ENCODE data around the gene FKBP5.
"Not testable (repeated sequence)": the region's sequence is repeated elsewhere in the genome, so short reads cannot be mapped to it uniquely, and the experiment has no call there.

Gene FKBP5

DNA sequence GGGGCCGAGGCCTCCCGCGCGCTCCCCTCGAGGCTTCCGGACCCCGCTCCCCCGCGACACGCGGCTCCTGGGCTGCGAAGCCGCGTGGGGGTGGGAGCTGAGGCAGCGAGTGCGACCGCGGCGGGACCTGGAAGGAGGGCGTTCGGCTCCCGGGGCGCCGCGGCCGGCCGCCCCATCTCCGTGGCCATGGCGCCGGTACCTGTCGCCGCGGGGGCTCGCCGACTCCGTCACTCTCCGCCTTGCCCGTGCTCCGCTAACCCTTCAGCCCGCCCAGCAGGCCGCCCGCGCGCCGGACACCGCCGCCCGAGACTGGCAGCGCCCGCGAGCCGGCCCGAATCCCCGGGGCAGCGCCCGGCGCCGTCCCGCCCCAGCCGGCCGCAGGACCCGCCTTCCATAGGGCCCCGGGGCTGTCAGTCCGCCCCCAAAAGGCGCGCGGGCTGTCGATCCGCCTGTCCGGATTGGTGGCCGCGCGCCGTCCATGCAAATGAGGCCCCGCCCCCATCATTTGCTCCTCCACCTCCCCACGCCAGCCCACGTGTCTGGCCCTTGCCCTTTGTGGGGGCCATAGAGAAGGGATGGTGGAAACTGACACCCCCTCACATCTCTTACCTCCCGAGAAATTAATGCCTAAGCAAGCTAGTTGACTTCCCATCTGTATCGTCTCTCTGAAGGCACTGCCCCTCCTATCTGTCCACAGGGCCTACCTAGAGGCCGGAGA lies at the start of gene FKBP5:
FKBP5 (minus strand) TSS at position 311 of the 718 bp plus-strand sequence. CDS start 46,091 bp downstream, outside the sequence.
- DNase-seq, result peak; percentile 94

DNA sequence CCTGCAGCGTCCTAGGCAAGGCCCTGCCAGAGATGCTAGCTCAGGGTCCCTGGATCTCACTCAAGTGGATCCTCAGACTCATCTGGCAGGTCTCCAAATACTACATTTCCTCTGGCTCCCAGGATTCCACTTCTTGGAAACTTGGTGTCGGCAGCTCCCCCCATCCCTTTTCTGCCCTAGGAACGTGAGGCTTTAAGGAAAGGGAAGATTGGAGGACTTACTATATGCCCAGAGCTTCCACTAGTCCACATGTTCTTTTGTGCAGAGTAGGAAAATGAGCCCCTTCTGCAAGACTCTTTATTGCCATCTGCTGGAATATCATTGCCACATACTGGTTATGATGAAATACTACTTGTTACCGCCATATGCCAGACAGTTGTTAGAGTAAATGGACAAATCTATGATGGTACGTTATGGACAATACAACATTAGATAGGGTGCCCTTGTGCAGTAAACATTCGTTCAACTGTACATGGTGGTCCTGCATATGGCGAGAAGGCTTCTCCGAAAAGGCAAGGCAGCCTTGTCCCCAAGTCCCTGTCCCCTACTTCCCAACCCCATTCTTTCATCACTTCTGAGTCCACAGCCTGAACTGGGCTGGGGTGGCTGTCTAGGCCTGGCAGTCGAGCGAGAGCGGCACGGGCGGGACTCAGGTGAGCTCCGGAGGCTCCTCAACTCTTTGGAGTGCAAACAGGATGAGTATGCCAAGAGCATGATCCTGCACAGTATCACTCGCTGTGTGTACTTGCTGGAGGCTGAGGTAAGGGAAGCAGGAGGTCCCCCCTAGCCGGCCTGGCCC lies 48.9 kb upstream of the FKBP5 start:
- DNase-seq, result peak; percentile 83

DNA sequence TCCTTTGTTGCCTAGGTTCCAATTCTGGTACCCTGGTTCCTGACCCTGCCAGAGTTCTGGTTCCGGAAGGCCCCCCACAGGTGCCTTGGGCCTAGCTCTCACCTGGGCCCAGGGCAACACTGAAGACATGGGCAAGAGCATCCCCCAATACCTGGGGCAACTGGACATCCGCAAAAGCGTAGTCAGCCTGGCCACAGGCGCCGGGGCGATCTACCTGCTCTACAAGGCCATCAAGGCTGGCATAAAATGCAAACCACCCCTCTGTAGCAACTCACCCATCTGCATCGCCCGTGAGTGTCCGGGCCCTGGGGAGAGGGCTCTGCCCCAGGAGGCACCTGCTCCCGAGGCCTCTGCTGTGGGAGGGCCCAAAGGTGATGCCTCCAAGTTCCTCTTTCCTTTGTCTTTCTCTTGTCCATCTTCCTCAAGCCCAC lies 48.3 kb upstream of the FKBP5 start, which contains the start of gene ARMC12:
ARMC12 (plus strand) TSS at position 51 of the 431 bp plus-strand sequence; CDS start at position 128, 77 bp downstream.
- no peak for DNase-seq

DNA sequence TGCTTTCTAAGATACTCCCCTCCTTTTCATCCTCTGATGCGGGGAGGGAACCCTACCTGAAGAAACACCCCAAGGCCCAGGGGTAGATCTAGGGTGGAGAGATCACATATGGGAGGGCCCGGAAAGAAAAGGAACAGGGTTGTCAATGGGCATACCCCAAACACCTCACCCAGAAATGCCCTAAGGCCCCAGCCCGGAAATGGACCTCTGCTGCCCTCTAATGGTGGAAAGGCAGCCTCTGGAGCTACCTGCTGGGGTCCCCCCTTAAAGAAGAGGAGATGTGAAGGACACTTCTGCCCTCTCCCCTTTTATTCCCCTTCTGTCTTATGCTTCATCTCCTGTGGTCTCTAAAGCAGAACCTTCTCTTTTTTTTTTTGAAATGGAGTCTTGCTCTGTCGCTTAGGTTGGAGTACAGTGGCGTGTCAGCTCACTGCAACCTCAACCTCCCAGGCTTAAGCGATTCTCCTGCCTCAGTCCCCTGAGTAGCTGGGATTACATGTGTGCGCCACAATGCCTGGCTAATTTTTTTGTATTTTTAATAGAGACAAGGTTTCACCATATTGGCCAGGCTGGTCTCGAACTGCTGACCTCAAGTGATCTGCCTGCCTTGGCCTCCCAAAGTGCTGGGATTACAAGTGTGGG lies 47.7 kb upstream of the FKBP5 start:
- peak; percentile 64 for DNase-seq

DNA sequence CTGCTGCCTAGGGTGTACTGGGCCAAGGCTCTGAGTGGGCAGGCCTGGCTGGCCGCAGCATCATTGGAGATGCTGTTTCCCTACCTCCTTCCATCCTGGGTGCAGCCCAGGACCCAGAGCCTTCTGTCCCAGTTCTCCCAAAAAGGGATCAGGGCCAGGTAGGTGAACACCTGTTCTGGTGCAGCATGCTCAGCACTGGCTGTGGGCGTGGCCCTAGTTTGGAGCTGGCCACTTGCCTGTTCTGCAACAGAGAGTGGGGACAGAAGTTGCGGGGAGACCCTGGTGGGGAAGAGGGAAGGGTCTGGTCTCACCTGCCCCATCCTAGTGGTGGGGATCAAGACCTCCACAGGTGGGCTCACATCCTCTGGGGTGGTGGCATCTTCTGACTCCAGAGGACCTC lies 46.7 kb upstream of the FKBP5 start:
- DNase-seq, result no peak

DNA sequence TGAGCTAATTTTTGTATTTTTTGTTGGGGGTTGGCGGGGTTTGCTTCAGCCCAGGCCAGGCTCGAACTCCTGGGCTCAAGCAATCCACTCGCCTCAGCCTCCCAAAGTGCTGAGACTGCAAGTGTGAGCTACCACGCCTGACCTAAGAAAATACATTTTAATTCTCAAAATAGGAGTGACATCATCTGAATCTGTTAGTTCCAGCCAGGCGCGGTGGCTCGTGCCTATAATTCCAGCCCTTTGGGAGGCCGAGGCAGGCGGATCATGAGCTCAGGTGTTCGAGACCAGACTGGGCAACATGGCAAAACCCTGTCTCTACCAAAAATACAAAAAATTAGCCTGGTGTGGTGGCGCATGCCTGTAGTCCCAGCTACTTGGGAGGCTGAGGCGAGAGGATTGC lies 45.6 kb upstream of the FKBP5 start:
- not testable (repeated sequence) for DNase-seq

DNA sequence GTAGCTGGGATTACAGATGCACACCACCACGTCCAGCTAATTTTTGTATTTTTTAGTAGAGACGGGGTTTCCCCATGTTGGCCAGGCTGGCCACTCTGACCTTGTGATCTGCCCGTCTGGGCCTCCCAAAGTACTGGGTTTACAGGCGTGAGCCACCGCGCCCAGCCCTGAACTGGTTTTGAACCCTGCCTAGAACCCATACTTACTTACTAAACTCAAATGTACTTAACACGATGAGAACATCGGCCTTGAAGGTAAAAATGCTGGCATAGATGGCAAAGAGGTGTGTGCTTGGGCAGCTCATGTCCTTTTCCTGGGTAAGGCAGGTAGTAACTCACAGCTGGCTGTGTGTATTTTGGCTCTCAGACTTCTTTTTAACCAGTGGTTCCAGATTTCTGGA lies 44.9 kb upstream of the FKBP5 start:
- DNase-seq, result no peak

DNA sequence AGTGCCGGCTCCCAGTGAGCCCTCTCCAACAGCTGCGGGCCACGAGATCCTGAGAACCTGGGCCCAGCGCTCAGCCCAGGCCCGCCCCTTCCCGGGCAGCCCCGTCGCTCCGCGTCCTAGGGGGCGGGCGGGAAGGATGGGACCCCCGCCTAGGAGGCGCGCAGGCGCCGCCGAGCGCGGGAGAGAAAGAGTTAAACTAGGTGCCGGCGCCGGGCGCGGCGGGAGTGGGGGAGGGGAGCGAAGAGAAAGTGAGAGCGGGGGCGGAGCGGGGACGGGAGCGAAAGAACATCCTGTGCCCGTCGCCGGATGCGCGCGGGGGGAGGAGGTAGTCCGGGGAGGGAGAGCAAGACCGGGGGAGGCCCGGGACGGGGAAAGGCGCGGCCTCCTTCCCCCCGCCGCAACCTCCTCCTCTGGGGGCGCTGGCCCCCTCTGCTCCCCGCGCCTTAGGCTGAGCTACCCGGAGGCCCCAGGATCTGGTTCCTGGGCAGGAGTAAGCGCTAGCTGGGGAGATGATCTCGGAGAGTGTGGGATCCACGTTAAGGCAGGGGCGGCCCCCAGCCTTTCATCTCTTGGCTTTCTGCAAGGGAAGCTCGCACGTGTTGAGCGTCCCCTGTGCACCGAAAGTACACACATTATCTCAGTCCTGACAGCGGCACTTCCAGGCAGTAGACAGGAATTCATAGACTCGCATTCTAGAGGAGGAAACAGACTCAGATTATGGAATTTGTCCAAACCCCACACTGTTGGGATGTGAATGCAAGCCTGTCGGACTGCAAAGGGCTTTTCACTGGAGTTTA lies 43.2 kb upstream of the FKBP5 start:
- DNase-seq, result peak; percentile 55

DNA sequence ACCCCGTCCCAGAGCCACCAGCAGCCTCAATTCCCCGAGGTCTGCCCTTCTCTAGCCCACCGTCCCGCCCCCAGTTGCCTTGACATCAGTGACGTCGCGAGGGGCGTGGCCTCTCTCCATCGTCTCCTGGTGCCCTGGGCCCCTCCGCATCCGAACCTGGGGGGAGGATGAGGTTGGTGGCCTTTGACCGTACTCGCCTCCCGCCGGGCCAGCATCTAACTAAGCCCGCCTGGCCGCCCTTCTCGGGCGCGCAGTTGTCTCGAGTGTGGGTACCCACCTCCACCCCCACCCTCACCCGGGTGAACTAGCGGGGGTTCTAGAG lies 42.7 kb upstream of the FKBP5 start:
- DNase-seq, result peak; percentile 41

DNA sequence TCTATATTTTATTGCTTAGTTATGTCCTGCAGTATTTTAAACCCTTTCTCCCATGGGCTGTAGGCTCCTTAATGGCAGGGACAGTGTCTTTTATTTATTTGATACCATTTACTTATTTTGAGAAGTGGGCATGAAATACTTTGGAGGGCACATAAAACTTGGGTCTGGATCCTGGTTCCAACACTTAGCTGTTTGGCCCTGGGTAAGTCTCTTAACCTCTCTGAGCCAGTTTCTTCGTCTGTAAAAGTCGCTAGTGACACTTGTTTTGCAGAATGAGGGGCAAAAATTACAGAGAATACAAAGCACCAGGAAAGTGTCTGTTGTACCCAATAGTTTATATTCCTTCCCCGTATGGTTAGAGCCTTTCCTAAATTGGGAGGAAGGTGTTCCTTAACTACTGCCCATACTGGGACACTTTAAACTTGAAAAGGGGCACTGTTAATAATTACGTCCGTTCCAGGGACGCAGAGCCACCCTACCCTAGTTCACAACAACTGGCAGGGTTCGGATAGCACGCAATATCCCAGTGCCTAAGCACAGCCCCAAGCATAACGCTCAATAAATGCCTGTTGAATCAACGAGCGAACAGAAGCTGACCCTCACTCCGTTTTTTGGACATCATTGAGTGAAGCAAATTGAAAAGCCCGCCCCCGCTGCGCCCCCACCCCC lies 42.2 kb upstream of the FKBP5 start:
- DNase-seq, result no peak

DNA sequence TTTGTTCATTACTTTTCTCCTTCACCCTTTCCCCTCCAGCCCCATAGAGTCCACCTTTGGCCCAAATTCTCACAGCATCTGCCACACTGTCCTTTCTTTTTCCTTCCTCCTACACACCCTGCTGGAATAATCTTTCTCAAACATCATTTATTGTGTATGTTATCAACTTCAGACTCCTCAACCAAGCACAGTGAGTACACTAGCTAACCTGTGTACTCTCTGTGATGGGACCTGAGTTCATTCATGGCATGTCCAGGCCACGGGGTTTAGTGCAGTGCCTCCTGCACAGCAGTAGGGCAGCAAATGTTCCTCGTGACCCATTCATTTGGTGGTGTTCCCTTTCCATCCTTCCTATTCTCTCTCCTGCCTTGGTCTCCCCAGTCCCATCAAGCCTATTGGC lies 41.0 kb upstream of the FKBP5 start:
- no peak for DNase-seq

DNA sequence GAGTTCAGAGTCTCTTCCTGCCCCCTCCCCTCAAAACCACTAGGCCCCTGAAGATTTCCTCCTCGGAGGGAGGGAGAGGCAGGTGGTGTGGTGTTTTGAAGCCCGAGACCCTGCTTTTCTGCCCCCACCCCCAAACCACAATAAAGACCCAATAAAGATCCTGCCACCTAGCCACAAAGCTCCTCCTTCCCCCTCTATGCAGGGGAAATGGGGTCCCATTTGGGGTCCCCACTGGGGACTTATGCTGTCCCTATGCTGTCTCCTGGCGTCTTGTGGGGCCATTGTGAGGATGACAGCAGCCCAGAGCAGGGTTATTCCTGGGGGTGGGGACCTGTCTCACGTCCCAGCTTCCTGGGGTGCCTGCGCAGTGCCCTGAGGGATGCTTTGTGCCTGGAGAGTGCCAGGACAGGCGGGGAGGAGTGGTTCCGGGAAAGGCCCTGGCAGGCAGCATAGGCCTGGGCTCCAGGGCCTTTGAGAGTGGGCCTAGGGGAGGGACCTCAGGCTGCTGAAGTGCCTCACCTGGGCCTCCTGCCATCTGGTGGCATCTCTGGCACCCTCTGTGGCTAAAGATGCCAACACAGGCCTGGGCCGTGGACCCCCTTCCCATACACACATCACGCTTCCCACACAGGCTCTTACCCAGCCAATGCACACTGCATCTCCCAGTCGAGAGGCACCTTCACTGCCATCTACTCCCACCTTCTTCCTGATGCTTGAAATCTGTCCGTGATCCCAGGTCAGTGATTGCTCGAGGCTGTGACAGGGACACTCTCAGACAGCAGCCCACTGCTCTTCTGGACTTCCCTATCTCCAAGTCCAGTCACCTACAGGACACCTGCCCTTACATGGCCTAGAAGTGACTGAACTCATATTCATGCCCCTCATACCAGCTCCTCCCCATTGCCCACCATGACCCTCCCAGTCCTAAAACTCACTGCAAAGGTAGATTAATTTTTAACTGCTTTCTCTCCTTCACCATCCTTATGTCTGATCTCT lies 40.3 kb upstream of the FKBP5 start:
- DNase-seq, result no peak

DNA sequence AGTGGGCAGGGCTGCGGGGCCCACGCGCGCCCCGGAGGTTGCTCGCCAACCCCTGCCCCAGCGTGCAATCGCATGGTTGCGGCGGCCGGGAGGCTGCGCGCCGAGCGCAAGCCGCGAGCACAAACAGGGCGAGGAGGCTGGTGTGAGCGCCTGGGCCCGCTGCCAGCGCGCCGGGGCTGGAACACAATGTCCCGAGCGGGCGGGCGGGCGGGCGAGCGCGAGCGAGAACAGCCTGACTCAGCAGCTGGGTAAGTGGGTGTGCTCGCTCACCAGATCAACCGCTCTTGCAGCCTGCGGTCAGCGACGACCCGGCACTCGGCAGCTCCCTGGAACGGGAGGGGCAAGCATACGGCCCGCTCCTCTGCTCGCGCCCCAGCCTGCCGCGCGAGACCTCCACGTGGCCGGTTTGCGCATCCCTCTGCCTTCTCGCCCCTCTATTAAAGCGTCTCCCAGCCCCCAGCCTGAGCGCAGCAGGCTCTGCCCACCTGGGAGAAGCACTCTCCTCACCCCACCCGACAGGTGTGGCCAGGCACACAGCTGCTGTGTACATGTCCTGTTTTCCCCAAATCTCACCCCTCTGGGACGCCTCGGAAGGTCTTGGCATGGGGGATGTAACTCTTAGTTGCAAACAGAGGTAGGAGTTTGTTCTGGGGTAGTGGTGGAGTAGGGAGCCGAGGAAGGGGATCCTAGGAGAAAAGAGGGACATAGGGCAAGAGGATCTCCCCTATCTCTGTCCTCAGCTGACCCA lies 39.4 kb upstream of the FKBP5 start:
- DNase-seq, result peak; percentile 90

DNA sequence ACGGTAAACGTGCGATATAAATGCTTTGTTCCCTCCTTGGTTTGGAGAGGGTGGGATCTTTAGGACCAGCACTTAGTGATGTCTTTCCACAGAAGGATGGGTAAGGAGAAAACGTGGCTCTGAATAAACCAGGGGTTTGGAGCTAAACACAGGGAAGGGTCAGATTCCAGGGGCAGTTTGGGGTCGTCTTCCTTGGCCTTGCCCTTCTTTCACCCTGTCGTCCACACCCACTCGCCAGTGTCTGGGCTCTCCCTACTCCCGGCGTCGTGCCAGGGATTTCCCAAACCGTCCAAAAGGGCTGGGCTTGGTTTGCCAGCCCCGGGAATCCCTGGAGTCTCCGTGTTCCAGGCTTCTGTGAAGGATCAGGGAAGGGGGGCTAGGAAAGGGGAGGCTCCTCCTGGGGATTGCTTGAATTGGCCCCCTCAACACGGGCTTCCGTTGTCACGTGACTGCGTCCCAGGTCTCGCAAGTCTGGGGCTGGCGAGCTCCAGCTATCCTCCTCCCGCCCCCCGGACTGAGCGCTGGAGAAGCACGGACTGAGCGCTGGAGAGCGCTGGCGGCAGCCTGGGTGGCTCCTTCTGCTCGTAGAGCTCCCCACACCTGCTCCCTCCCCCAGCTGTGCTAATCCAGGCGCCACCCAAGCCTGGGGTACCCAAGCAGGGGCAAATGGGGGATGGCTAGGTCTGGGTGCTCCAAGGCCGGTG lies 38.7 kb upstream of the FKBP5 start:
- DNase-seq, result peak; percentile 23

DNA sequence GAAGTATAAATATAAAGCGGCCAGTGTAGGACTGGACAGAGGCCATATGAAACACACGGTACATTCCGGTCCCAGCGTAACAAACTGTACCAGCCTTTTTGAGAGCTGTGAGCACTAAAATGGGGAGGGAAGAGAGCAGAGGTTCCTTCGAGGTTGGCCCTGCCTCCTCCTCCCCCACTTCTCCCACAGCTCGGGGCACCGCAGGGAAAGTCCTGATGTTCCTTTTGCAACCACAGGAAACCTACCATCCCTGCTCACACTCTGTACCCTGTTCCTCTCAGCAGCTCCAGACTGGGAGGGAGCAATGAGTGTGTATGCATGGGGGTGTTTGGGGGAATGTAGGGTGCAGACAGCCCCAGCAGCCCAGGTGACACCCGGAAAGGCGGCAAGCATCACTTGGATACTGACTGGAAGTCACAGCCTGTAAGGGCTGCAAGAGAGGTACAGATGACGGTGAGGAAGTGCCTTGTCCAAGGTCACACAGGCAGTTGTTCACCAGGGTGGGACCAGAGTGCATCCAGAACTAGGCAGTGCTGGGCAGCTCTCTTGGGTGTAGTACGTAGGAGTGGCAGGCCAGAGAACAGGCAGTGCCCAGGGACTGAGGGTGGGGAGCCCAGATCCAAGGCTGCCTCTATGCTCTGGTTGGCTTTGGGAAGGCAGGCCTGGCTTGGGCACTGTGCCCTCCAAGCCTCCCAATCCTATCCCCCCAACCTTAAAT lies 37.2 kb upstream of the FKBP5 start:
- DNase-seq, result peak; percentile 93

DNA sequence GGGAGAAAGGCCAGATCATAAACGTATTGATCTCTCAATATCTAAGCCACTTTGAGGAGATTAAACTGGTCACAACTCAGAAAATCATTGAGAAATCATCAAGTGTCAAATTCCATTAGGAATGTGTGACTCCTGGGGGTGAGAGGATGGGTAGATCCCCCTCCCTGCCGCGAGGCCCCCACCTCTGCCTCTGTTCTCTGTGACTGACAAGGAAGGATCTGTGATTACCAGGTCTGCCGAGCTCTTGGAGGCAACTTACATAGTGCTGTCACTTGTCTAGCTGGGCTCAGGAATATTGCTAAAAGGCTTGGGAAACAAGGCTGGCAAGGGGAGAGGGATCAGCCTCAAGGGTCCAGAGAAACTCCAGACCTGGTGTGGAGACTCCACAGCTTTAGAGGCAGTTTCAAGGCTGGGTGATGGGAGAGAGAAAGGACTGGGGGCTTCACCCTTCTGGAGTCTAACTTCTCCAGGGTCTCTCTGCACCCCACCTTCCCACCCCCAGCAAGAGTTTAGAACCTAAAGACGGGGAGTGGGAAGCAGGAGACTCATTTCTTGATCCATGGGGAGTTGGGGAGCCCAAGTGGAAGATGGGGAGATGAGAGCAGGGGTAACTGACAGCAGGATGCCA lies 36.5 kb upstream of the FKBP5 start:
- no peak for DNase-seq

DNA sequence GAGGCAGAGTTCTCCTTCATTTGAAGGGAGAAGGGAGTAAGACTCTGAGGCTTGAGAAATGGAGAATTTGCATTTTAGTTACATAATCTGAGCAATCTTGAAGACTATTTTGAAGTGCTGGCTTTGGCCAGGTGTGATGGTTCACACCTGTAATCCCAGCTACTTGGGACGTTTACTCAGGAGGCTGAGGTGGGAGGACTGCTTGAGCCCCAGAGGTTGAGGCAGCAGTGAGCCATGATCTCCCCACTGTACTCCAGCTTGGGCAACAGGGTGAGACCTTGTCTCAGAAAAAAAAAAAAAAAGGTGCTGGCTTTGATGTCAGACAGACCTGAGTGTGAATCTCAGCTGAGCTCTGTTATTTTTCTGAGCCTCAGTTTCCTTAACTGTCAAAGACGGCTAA lies 35.8 kb upstream of the FKBP5 start:
- DNase-seq, result no peak

DNA sequence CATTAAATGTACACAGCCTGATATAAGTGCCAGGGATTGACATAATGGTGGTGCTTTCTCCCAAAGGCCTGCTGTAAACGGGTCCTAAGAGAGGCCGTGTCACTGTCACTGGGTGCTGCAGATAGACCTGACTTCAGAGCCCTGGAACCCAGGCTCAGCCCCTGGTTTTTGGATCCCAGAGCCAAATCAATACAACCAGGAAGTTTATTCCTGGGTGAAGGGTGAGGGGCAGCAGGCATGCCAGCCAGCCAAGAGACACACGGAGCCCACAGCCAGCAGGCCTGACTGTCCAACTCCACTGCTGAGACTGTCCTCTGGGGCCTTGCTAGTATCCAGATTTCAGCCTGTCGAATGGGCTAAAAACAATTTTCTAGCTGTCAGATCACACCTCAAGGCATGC lies 35.3 kb upstream of the FKBP5 start:
- DNase-seq, result no peak

DNA sequence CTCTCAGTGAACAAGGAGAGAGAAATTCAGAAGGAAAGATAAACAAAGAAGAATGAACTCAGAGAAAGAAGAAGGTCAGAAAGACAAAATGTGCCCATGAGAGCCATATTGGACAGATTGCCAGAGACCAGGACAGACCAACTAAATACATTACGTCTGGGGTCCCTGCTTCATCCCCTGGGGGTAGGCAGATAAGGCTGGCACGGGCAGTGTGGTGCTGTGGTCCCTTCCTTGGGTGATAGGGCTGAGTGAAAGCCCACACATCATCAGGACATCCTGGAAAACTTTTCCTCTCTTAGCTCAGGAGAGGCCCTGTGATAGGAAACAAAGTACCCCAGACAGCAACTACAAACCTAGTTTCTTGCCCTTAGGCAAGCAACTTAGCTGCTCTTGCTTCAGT lies 34.9 kb upstream of the FKBP5 start:
- DNase-seq, result no peak

Measured in inflammatory macrophage treated with lipopolysaccharide for 4 hours (primary cell).